ENCODE measurements around the gene INTS4.
"Not testable (repeated sequence)": the region's sequence is repeated elsewhere in the genome, so short reads cannot be mapped to it uniquely, and the experiment has no call there.

Gene INTS4

GRCh38 chr11:78023426-78023825 is 29.0 kb upstream of the INTS4 start:
- no peak for DNase-seq (ENCODE audit: low read depth)

- DNase-seq (ENCODE audit: low read depth): no peak
Observed at GRCh38 chr11:78022397-78023396, 28.2 kb upstream of the INTS4 start, which contains the start of gene KCTD14. Gene KCTD14, minus strand, starts transcription at chr11:78023276. Its CDS starts 27 bp downstream, at chr11:78023249.

- DNase-seq (ENCODE audit: low read depth): no peak
Observed at GRCh38 chr11:78021611-78022010, 27.1 kb upstream of the INTS4 start.

- no peak for DNase-seq (ENCODE audit: low read depth)
Observed at GRCh38 chr11:78020246-78020645, 25.8 kb upstream of the INTS4 start.

GRCh38 chr11:78019808-78020207 is 25.3 kb upstream of the INTS4 start:
- DNase-seq (ENCODE audit: low read depth): no peak

GRCh38 chr11:78015878-78016277 is 21.4 kb upstream of the INTS4 start:
- DNase-seq (ENCODE audit: low read depth): no peak

GRCh38 chr11:78014937-78015520 is 20.6 kb upstream of the INTS4 start:
- not testable (repeated sequence) for DNase-seq (ENCODE audit: low read depth)

- no peak for DNase-seq (ENCODE audit: low read depth)
Observed at GRCh38 chr11:78011301-78011700, 16.8 kb upstream of the INTS4 start.

GRCh38 chr11:78010755-78011154 is 16.3 kb upstream of the INTS4 start:
- DNase-seq (ENCODE audit: low read depth): no peak

- DNase-seq (ENCODE audit: low read depth): no peak
Observed at GRCh38 chr11:78010304-78010703, 15.8 kb upstream of the INTS4 start.

- DNase-seq (ENCODE audit: low read depth): no peak
Observed at GRCh38 chr11:78009062-78009461, 14.6 kb upstream of the INTS4 start.

GRCh38 chr11:78000193-78000592 is 5.7 kb upstream of the INTS4 start:
- peak; percentile 28 for DNase-seq (ENCODE audit: low read depth)

GRCh38 chr11:77999446-78000030 is 5.1 kb upstream of the INTS4 start:
- no peak for DNase-seq (ENCODE audit: low read depth)

- DNase-seq (ENCODE audit: low read depth): no peak
Observed at GRCh38 chr11:77993902-77994301, 566 bp downstream of the INTS4 start.

- no peak for DNase-seq (ENCODE audit: low read depth)
Observed at GRCh38 chr11:77990981-77991380, 3.5 kb downstream of the INTS4 start.

GRCh38 chr11:77986456-77986855 is 8.0 kb downstream of the INTS4 start:
- DNase-seq (ENCODE audit: low read depth): not testable (repeated sequence)

- DNase-seq (ENCODE audit: low read depth): no peak
Observed at GRCh38 chr11:77981346-77981947, 13.0 kb downstream of the INTS4 start.

- no peak for DNase-seq (ENCODE audit: low read depth)
Observed at GRCh38 chr11:77968337-77968736, 26.1 kb downstream of the INTS4 start.

GRCh38 chr11:77967753-77968152 is 26.7 kb downstream of the INTS4 start:
- DNase-seq (ENCODE audit: low read depth): no peak

- no peak for DNase-seq (ENCODE audit: low read depth)
Observed at GRCh38 chr11:77967121-77967520, 27.3 kb downstream of the INTS4 start.

GRCh38 chr11:77966338-77966737 is 28.1 kb downstream of the INTS4 start:
- DNase-seq (ENCODE audit: low read depth): no peak

- no peak for DNase-seq (ENCODE audit: low read depth)
Observed at GRCh38 chr11:77959434-77959833, 35.0 kb downstream of the INTS4 start.
